SK-N-DZ (cell line): ENCODE measurements around the gene ACAP1.

Source experiments
- DNase-seq: peaks from one replicate; pipeline ENCODE4 v3.0.0-alpha.2; 2015; ENCODE audit warnings: low spot score

The ACAP1 gene

DNA sequence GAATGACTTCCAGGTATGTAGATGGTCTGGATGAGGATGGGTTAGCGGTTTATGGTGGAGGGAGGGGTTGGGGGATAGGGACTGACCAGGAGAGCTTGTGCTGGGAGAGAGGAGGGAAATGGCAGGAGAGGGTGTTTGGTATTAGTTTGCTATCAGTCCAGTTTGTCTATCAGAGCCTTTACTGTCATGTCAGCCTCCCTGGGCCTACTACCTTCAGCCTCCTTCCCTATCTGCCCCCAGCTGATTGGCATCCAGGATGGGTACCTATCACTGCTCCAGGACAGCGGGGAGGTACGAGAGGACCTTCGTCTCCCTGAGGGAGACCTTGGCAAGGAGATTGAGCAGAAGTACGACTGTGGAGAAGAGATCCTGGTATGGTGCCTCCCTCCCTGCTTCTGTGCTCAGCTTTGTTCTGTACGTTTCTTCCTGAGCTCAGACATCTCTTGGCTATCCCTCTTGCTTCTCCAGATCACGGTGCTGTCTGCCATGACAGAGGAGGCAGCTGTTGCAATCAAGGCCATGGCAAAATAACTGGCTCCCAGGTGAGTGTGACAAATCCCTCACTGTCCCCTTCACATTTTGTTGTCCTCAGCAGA lies 25.1 kb upstream of the ACAP1 start:
- no peak for DNase-seq

DNA sequence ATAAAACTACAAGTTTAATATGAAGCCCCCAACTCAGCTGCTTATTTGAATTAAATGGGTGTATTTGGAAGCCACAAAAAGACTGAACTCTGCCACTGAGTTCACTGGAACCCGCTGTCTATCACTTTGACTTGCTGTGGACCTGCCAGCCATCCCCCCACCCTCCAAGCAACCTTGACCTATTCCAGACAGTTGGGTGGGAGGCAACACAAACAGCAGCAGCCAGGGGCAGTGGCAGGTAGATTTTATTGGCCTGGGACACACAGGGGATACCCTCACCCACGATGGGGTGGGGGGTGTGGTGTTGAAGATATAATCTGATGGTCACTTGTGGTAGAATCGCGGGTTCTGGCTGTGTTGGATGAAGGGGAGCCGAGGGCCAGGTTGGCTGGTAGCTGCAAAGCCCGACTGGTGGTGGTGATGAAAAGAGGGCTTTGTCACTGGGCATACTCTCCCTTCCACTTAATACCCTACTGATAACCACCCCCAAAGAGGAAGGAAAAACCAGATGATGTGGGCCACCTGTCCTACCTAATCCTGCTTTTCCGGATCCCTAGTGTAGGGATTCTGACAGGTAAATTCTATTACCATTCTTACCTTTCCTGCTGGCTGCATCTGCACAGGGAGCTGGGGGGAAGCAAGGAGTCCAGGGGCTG lies 23.8 kb upstream of the ACAP1 start:
- DNase-seq = no peak

DNA sequence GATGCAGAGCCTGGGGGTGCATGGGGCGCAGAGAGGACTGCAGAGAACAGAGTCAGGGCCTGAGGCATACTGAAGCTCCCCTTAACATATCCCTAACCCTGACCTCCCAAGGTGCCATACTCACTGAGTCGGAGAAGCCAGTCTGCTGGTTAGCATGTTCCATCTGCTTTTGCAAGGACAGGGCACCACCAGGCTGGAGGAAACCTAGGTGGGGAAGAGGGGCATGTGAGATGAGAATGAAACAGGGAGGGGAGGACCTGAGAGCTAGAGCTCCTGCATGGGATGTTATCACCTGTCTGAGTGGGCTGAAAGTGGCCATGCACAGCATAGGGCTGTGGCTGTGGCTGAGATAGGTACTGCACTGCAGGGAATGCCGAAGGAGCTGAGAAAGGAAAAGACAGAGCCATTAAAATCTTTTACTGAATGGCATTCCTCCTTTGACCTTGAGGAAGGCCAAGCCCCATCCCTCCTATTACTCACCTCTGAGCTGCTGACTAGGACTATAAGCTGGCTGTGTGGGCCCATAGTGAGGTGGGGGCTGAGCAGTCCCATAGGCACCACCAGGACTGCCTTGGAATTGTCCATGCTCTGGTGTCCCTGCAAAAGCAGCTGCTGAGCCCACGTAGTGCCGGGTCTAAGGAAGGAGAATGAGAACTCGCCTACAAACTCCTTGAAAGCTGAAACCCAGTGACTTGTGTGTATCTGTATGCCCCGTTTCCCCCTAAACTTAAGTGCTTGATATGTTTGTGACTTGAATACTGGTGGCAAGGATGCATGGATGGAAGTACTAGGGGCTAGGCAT lies 23.0 kb upstream of the ACAP1 start:
- DNase-seq = no peak

DNA sequence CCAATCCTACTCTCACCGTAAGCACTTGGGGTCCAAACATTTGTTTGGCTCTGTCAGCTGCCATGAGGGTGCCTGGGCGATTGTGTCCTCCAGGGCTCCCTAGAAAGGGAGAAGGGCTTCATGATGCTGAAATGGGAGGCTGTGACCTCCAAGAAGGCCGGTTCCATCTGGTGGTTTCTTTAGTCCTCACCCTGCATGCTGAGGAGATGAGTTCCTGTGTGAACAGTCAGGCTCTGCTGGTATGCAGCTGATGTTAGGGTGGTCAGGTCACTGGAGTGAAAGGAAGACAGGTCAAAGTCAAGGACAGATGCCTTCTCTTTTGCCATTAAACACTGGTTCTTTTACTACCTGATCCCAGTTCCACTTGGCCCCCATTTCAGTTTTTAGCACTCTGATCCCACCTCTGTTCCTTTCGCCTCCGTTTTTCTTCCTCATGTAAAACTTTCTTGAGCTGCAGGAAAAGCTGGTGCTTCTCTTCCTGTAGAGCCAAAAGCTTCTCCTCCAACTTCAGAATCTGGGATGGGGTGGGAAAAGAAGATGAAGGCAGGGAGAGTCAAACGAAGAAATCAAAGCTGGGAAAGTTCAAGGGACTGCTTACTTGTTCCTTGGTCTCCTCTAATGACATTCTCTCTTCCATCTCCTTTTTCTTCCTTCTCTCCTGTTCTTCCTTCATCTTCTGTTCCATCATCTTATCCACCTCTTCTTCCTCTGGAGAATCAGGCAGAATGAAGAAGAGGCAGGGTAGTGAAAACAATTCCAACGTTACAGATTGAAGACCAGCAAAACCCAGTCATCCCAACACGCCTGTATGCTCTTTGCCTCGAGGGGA lies 22.2 kb upstream of the ACAP1 start:
- no peak for DNase-seq

DNA sequence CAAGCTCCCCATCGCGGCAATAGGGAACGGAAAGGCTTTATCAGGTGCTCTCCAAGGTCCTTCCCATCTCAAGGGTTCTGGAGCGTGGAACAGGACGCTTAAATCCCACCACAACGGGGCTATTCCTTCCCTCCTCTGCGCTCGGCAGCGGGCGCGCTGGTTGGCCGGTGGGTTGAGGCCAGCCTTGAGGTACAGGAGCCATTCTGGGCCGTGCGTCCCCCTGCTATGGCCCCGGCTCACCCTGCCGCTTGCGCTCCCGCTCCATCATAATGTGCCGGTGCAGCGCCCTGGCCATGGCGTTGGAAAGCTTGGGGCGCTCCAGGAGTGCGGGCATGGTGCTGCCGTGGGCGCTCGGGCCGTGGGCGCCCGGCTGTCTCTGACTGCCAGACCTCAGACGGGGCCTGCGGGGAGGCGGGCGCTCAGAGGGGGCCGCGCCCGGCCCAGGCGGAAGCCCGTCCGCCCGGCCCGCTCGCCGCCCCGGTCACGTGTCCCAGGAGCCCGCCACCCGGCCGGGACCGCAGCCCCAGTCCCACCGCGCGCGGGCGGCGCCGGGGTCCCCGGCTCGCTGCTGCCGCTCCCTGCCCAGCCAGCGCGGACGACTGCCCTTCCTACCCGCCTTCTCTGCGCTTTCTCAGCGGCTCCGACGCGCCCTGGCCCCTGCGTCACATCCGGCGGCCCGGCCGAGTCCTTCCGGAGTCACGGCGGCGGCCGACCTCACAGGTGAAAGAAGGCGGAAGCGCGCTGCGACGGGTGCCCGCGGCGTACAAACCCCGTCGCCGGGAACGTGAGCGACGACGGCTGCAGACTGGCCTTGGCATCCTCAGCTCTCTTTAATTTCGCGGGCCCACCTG lies 21.4 kb upstream of the ACAP1 start, which contains the start of gene GPS2:
TSS of gene GPS2 (minus strand) at position 642 of the 851 bp plus-strand sequence. CDS start at position 334, 308 bp downstream.
- peak; percentile 87 for DNase-seq

DNA sequence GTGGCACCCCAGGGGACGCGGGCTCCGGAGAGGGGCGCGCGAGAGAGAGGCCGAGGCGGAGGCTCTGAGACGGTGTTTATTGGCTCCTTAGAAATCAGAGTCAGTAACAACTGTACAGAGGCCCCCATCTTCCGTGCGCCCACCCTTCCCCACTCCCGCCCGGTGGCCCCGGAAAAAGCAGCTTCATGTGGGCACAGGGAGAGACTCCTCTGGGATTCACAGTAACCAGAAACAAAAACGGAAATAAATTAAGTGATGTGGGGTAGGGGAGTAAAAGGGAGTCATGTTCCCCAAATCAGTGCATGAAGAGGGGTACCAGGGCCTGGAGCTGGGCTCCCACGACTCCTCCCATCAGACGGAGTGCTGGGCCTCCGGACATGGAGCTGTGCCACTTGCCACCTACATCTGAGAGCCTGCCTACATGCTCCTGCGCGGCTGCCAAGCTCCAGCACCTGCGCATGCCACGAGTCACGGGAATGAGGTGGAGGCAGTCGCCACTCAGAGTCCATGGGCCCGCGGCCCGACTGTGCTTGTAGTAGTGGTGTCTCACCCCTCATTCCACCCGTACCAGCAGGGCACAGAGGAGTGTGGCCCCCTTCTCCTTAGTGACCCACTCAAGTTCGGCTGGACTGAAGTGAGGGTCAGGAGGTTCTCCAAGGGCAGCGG lies 20.6 kb upstream of the ACAP1 start:
- no peak for DNase-seq

DNA sequence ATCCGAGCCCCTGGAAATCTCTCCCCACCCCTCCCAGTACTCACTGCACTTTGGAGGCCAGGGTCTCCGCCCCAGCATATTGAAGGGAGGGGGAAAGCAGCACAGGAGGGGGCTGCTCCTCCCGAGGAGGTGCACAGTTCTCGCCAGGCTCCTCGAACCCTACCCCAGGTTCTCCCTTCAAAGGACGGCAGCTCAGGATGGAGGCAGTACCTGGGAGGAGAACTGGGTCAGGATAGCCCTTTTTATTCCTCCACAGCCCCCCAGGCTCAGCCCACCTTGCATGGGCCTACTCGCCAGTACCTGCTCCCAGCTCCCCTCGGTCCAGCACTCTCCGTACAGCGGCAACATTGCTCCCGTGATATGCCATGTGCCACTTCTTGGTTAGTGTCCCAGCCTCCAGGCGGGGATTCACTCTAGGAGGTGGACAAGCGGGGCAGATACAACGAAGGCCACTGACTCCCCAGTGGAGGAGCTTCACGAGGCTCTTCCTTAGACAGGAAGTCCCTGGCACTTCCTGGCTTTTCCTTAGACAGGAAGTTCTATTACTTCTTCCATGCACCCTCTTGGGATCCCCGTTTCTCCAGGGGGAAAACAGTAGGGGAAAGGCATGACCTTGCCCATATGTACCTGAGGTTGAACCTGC lies 19.0 kb upstream of the ACAP1 start:
- no peak for DNase-seq

DNA sequence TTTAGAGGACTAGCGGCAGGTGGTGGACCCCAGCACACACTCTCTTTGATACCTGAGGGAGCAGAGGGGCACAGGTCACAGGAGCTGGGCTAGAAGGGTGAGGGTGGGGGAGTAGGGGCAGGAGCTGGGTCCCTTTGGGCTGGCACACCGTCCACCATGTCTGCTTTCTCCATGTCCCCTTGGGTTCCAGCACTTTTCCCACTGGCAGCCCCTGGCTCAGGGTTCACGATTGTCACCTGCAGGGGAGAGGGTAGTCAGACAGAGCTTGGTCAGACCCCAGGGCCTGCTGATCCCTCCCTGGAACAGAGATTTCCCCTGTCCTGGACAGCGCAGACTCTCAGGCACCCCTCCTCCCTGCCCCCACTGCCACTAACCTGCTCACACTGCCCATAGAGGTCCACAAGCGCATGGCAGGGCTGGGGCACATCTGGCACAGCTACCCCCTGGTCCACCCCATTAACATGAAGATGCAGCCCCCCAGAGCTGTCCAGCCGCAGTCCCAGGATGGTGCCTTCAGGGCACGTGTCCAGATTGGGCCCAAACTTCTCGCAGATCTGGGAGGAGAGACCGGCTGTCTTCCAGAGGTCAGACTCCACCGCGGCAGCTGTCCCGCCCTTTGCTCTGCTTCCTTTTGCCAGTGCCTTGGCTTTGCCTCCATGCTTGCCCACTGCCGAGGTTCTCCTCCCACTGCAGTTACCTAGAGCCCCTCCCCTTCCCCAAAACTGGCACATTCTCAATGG lies 18.0 kb upstream of the ACAP1 start:
- DNase-seq = no peak

DNA sequence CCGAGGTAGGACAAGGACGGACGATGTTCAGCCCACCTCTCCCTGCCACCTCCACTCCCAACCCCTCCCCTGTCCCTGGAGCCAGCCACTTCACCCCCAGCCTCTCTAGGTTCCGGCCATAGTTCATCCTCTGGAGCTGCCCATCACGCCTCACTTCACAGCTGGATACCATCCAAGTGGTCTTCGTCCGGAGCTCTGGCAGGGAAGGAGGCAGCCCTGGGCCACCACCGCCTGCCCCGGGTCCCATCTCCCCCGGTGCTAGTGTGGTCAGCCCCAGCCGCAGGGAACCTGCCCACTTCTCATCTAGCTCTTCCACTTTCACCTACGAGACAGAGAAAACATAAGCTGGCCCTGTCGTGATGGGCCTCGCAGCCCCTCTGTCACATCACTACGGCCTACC lies 14.9 kb upstream of the ACAP1 start:
- no peak for DNase-seq

DNA sequence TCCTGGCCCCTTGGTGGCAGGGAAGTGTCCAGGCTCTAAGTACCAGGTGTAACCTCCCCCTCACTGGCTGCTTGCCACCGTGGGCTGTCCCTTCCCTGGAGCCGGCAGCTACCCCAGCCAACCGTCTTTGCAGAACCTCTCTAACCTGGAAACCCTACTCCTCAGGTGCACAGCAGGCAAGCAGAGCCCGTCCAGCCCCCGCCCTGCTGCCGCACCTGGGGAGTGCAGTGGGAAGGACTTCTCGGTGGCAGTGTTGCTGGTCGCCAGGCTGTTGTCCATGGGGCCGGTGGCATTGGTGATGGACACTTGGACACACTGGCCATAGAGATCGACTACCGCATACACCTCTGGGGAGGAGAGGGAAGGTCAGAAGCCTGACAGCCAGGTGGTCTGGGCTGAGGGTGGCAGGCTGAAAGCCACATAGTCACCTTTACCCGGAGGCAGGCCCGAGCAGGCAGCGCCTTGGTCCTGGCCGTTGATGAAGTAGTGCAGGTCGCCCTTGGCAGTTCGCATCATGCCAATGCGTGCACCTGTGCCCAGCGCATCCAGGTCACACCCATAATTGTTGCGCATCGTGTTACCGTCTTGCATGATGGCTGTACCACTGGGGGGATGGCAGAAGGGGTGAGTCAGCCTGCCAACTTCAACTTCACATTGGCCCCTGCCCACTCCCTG lies 13.7 kb upstream of the ACAP1 start:
- DNase-seq = no peak

DNA sequence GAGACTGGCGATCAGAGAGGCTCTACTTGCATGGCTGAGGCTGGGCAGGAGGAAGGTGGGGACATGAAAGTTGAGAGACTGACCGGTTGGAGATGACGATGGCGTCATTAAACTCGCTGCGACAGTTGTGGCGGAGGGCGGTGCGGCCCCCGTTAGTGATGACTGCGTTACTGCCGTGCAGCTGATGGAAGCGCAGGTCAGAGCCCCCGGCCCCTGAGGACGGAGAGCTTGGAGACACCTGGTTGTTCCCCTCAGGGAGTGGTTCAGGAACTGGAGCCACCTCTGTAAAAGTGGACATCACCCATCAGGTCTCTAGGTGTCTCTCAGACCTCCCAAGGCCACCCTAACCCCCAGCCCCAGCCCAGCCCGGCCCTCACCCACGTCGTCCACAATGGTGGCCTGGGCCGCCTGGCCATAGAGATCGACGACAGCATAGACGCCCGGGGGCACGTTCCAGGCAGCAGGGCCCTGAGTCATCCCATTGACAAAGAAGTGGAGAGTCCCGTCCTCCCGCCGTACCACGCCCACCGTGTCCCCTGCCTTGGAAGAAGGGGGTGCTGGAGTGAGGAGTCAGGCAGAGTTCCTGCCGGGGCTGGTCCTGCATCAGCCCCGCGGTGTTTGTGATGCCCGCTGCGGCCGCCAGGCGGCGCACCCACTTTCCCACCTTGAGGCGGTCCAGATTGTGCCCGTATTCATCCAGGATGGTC lies 12.4 kb upstream of the ACAP1 start:
- DNase-seq = no peak

DNA sequence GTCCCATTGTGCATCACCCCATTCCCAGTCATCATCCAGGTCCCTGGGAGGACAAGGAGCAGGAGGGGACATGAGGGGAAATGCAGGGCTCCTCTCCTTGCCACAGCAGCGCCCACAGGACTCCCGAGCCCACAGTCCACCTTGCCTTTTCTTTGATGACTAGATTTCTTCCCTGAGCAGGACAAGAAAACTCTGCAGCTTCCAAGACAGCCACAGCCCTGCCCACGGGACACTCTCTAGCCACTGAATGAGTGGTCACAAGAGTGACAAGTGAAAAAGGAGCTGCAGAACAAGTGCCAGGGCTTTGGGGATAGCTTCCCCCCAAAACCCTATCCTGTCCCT lies 11.9 kb upstream of the ACAP1 start:
- DNase-seq = no peak

DNA sequence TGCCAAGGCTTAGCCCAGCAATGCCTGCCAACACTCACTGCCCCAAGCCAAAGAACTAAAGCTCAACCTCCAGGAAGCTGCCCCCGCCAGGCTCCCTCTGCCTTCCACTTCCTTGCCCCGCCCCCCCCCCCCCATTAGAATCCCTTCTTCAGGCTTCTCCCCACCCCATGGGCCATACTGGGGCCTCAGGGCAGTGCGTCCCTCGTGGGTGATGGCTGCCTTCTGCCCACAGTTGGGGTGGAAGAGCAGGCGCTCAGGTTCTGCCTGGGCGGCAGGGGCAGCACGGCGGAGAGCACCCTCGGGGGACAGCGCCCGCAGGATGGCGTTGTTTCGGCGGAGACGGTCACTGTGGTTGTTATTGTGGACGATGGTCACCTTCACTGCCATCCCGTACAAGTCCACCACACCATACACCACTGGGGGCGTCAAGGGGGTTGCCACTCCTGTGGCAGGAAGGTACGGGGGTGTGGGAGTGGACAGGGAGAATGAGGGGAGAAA lies 11.2 kb upstream of the ACAP1 start:
- no peak for DNase-seq

DNA sequence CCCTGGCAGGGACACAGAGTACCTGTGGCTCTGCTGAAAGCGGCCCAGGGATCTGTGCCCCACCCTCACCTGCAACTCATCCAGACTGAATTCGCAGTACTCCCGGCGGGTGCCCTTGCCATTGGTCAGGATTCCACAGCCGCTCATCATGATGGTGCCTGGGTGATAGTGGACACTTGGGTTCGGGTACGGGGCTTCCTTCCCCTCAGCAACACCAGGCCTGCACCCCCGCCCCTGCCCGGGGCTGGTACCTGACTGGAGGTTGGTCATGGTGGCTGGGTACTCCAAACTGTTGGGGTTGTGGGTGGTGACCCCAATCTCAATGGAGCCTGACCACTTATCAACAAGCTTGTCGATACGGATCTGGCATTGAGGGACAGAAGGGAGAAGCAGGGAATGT lies 10.1 kb upstream of the ACAP1 start:
- DNase-seq = no peak

DNA sequence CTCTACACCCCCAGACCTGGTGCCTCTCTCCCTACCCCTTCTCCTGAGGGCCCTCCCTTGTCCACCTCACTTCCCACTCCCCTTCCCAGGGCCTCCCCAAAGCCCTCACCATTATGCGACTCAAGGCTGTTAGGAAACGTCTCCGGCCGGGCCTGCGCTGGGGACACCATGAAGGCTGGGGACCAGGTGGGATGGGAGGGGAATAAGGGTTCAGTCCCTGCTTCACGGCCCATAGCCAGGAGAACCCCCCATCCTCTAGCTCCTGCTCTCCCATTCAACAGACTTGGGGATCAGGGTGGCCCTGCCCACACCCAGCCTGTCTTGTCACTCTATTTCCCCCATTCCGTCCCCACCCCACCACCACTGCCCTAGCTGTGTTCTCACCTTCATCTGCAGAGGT lies 9.3 kb upstream of the ACAP1 start:
- DNase-seq = no peak

DNA sequence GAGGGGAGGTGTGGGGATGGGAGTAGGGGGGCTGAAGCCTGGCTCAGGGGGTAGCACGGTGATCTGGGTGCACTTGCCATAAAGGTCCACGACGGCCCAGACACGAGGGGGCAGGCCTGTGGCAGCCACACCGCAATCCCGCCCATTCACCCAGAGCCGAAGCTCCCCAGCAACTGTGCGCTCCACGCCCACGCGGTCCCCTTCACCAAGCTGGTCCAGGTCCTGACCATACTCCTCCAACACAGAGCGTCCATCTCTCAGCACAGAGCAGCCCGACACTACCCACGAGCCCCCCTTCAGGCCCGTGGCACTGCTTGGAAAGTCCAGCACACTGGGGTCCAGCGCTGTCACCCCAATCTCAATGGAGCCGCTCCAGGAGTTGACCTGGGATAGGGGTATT lies 8.8 kb upstream of the ACAP1 start:
- no peak for DNase-seq

DNA sequence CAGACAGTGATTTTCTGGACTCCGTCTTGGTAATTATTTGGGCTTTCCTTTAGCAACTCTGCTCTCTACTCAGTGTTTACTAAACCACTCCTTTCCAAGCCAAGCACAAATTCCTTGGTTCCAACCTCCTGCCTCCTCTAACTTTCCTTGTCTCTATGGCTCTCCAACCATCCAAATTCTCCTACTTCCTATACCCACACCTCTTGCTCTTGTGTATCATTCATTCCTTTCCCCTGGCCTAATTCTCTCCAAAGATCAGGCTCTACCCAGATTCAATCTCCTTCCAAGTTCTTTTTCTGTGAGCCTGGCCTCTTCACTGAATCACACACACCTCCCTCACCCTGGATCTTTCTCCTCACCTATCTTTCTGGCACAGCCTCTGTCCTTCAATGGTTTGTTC lies 8.3 kb upstream of the ACAP1 start:
- DNase-seq = no peak

DNA sequence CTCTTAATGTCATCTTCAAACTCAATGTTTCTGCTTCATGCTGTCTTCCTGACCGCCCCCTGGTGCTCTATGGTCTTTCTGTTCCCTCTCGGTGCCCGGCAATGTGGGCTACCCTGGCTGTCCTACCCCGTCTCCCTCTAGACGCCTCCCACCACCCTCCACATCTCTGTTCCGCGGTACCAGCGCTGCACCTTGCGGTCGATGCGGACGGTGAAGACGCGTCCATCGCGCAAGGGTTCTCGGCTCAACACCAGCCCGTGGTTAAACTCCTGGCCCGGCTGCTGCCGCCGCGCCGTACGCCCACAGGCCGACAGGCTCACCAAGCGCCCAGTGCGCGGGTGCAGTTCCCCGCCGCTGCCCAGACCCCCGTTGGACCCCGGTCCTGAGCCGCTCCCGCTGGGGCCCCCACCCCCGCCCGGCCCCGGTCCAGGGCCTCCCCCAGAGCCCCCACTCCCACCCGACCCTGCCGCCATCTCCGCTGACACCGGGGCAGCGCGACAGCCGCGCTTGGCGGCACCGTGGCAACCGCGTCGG lies 7.4 kb upstream of the ACAP1 start, which contains the start of gene NEURL4:
TSS of gene NEURL4 (minus strand) at position 496 of the 534 bp plus-strand sequence. CDS start at position 473, 23 bp downstream.
- no peak for DNase-seq
